ENCODE measurements around the gene FYCO1. TPM values are rescaled to one million over a fixed set of nuclear protein-coding genes. Genes with fewer than 3 reads are reported as not detected.

FYCO1 gene
- total and polyA plus RNA-seq, 10 of the 15 experiments (the other 5 are each of a cell fraction or from before 2014, with no cell fraction given) = 1.5 to 8.4 (median 6.5) TPM

- no peaks in the 10 kb centered on the region for H3K27me3 ChIP-seq (replicated peaks in 1 of 2; ENCODE audit: control insufficient read depth in 2 of 2, insufficient read depth in 2 of 2, low read length in 1 of 2)
- FAIRE-seq (no peak), DNase-seq (ENCODE audit: low read depth, low spot score) (no peak), ATAC-seq (no peak)
- no peaks in the 10 kb centered on the region for H3K79me2 ChIP-seq (ENCODE audit: control insufficient read depth, insufficient read depth, low read length)
- peaks cover 24 to 30% of the 10 kb centered on the region in 2 experiments for H3K36me3 ChIP-seq (ENCODE audit: control insufficient read depth in 2 of 2, insufficient read depth in 2 of 2, low read length in 1 of 2)
- H3K4me3 ChIP-seq = no peak overlapping the region
- ChIA-PET POLR2A (interaction anchor here (1.0 to 1.3 kb wide), 2 partner anchors 11 to 96 kb away, joined by 3 read pairs; no protein-coding TSS in a partner anchor), RAD21 (ENCODE audit: unreplicated experiment) (interaction anchor here (1.4 to 1.6 kb wide), 2 partner anchors 11 to 26 kb away, joined by 3 to 7 read pairs; partner anchors contain the start of gene CXCR6), CTCF (interaction anchor here (0.6 to 2.5 kb wide), 5 partner anchors 12 to 108 kb away, joined by 3 to 11 read pairs (median 4); partner anchors contain the start of gene CXCR6), SMC1A (ENCODE audit: uncharacterized antibody, unreplicated experiment) (interaction anchor here (0.8 to 2.9 kb wide), 11 partner anchors 11 to 430 kb away, joined by 3 to 13 read pairs (median 4); no protein-coding TSS in a partner anchor)
- H3K27ac ChIP-seq (ENCODE audit: control insufficient read depth, insufficient read depth) = no peak overlapping the region
- no peaks in the 10 kb centered on the region for H3K9me3 ChIP-seq (replicated peaks; ENCODE audit: control insufficient read depth, insufficient read depth, low read length)
- WGBS (ENCODE audit: insufficient coverage, insufficient replicate concordance, low lambda C conversion rate, missing lambda C conversion rate) = 95% methylated on average over 2 of the region's 2 CpGs
- no peak for TF ChIP-seq MLLT1 (IDR thresholded peaks at IDR 0.05)
- TF ChIP-seq ZNF274 (IDR thresholded peaks at IDR 0.05; ENCODE audit: insufficient read depth, insufficient read length) = no peak
- TF ChIP-seq TAF1 (IDR thresholded peaks at IDR 0.05; ENCODE audit: borderline replicate concordance, low read depth, low read length) = no peak
- no peak for TF ChIP-seq DPF2 (IDR thresholded peaks at IDR 0.05)
- TF ChIP-seq SMAD5 (IDR thresholded peaks at IDR 0.05; ENCODE audit: low read depth) = no peak
- TF ChIP-seq YBX1 (IDR thresholded peaks at IDR 0.05) = no peak
- no peak for TF ChIP-seq ZZZ3 (IDR thresholded peaks at IDR 0.05; ENCODE audit: control insufficient read depth, insufficient read length, low read depth)
- TF ChIP-seq ATF2 (IDR thresholded peaks at IDR 0.05; ENCODE audit: low read length) = no peak
- TF ChIP-seq PBX3 (IDR thresholded peaks at IDR 0.05; ENCODE audit: insufficient replicate concordance, low read depth, low read length) = no peak
- no peak for TF ChIP-seq NR2F1 (conservative IDR thresholded peaks at IDR 0.05)
- H3K9ac ChIP-seq (ENCODE audit: control insufficient read depth, insufficient read depth, low read length) = no peak overlapping the region
- peaks cover 42% of the 10 kb centered on the region for H3K4me1 ChIP-seq (ENCODE audit: control insufficient read depth, insufficient read depth, low read length)
- in situ Hi-C loops (cut with MboI) (no loop called here), intact Hi-C loops (cut with micrococcal nuclease; ENCODE audit: unreplicated experiment) (no loop called here)
- H4K20me1 ChIP-seq (ENCODE audit: control insufficient read depth, insufficient read depth) = no peaks in the 10 kb centered on the region
- no peak overlapping the region for H3K4me2 ChIP-seq (ENCODE audit: control insufficient read depth, insufficient read depth)
- no TSS peak for BruUV-seq (replicated peaks)
- H2AFZ ChIP-seq (ENCODE audit: control insufficient read depth, low read depth, low read length) = no peak overlapping the region
These were observed 26.9 kb downstream of the FYCO1 start for GRCh38 chr3:45968706-45969105.

All from GM12878 (cell line).